Memory B cell (primary cell): ENCODE data around the gene IFNL4.
A peak's percentile ranks its signal among the peaks of the same experiment; 100 is the strongest.
"Not testable (repeated sequence)": the region's sequence is repeated elsewhere in the genome, so short reads cannot be mapped to it uniquely, and the experiment has no call there.

Experiments used
- ATAC-seq: fragments of 150-1000 bp; cut with Tn5 transposase; 2 replicates; pipeline ENCODE4 v1.10.0; 2021; ENCODE audit warnings: low read depth, mild to moderate bottlenecking, moderate library complexity
- DNase-seq, 2 donors: peaks; one replicate each; pipeline ENCODE4 v3.0.0; 2022; ENCODE audit warnings: low spot score in 2 of 2
- H3K27ac Mint-ChIP-seq: one replicate; pipeline ENCODE4 v1.8.0; 2022; ENCODE audit warnings: mild to moderate bottlenecking, moderate library complexity, mixed read lengths
- H3K27me3 Mint-ChIP-seq: one replicate; pipeline ENCODE4 v1.8.0; 2022; ENCODE audit warnings: mixed read lengths
- H3K36me3 Mint-ChIP-seq: one replicate; pipeline ENCODE4 v1.8.0; 2022; ENCODE audit warnings: mild to moderate bottlenecking, mixed read lengths
- H3K4me1 Mint-ChIP-seq: one replicate; pipeline ENCODE4 v1.8.0; 2022; ENCODE audit warnings: mixed read lengths
- H3K4me3 Mint-ChIP-seq: one replicate; pipeline ENCODE4 v1.8.0; 2022; ENCODE audit warnings: mild to moderate bottlenecking, moderate library complexity, mixed read lengths
- H3K9me3 Mint-ChIP-seq: one replicate; pipeline ENCODE4 v1.8.0; 2022; ENCODE audit warnings: mixed read lengths

Gene IFNL4

DNA sequence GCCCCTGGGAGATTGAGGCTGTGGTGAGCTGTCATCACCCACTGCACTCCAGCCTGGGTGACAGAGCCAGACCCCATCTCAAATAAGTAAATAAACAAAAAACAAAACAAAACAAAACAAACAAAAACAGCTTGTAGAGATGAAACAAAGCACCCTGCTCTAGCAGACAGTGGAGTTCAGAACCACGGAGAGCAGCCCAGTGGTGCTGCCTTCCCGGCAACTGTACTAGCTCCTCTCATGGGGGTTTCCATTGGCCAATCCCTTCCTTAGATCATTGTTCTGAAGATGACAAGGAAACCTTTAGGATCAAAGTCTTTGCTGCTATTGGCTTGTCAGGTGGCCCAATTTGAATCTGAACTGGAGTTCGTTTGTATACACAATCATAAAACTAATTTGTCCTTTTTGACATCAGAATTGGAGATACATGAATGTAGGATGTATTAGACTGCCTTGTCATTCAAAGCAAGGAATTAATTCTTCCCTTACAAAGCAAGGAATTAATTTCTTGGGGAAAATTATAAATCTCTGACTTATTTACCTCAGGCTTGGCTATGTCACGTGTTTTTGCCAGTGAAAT is 24.9 kb downstream of the IFNL4 start:
- ATAC-seq (no peak), DNase-seq (no peak)
- H3K4me3 Mint-ChIP-seq = no peak overlapping the region
- H3K9me3 Mint-ChIP-seq = no peaks in the 10 kb centered on the region
- peaks cover 4% of the 10 kb centered on the region for H3K4me1 Mint-ChIP-seq
- no peak overlapping the region for H3K27ac Mint-ChIP-seq
- H3K27me3 Mint-ChIP-seq = peaks cover 19% of the 10 kb centered on the region
- peaks cover 3% of the 10 kb centered on the region for H3K36me3 Mint-ChIP-seq

DNA sequence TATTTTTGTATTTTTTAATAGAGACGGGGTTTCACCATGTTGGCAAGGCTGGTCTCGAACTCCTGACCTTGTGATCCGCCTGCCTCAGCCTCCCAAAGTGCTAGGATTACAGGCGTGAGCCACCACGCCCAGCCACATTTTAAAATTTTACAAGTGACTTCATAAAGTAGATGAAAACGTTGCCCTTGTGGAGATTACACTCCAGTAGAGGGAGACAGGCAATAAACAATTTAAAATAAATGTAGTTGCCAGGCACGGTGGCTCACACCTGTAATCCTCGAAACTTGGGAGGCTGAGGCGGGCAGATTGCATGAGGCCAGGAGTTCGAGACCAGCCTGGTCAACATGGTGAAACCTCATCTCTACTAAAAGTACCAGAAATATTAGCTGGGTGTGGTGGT is 29.5 kb downstream of the IFNL4 start:
- not testable (repeated sequence) for H3K36me3 Mint-ChIP-seq, H3K9me3 Mint-ChIP-seq, ATAC-seq, H3K4me1 Mint-ChIP-seq, DNase-seq, H3K4me3 Mint-ChIP-seq, H3K27ac Mint-ChIP-seq
- peaks cover 22% of the 10 kb centered on the region for H3K27me3 Mint-ChIP-seq

DNA sequence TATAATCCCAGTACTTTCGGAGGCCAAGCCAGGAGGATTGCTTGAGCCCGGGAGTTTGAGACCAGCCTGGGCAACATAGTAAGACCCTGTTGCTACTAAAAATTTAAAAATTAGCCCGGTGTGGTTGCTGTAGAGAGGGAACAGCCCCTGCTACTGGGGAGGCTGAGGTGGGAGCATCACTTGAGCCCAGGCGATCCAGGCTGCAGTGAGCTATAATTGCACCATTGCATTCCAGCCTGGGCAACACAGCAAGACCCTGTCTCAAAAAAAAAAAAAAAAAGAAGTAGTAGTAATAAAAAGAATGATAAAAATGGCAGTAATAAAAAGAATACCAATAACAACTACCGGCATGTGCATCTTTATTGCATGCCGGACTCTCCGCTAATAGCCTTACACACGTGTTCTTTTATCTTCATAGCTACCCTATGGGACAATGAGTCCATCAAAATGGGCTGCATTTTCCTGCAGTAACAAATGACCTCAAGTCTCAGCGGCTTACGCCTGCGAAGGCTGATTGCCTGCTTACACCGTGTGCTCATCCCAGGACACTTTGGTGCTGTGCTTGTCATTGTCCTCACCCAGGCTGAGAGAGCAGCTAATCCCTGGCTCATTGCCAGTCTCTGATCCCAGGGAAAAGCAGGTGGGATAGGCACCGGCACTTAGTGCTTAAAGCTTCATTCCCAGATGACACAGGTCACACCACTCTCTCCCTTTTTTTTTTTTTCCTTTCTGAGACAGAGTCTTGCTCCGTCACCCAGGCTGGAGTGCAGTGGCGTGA is 30.2 kb downstream of the IFNL4 start:
- Mint-ChIP-seq H3K4me3 (no peak overlapping the region), H3K9me3 (peaks cover 5% of the 10 kb centered on the region), H3K27ac (no peak overlapping the region), H3K36me3 (peaks cover 4% of the 10 kb centered on the region), H3K27me3 (peaks cover 22% of the 10 kb centered on the region), H3K4me1 (no peaks in the 10 kb centered on the region)
- ATAC-seq = no peak
- no peak for DNase-seq

DNA sequence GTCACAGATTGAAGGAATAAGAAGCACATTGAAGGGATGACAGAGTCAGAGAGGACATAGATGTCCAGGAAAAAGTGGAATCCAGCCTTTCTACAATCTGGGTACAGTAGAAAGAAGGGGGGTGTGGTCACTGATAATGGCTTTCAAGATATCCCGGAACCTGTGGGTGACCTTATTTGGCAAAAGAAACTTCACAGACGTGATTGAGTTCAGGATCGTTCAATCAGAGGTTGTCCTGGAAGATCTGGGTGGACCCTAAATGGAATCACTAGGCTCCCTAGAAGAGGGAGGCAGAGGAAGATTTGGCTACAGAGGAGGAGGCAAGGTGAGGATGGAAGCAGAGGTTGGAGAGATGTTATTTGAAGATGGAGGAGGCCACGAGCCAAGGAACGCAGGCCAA is 31.6 kb downstream of the IFNL4 start:
- Mint-ChIP-seq H3K27ac (no peak overlapping the region), H3K9me3 (peaks cover 5% of the 10 kb centered on the region), H3K27me3 (peaks cover 21% of the 10 kb centered on the region), H3K4me1 (no peaks in the 10 kb centered on the region), H3K36me3 (peaks cover 4% of the 10 kb centered on the region), H3K4me3 (no peak overlapping the region)
- DNase-seq (no peak), ATAC-seq (no peak)

DNA sequence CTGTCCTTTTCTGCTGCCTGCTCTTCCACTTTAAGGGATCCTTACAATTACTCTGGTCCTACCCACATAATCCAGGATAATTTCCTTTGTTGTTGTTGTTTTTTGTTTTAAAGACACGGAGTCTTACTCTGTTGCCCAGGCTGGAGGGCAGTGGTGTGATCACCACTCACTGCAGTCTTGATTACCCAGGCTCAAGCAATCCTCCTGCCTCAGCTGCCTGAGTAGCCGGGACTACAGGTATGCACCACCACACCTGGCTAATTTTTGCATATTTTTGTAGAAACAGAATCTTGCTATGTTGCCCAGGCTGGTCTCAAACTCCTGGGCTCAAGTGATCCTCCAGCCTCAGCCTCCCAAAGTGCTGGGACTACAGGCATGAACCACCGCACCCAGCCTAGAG is 33.3 kb downstream of the IFNL4 start:
- peaks cover 12% of the 10 kb centered on the region for H3K27me3 Mint-ChIP-seq
- H3K36me3 Mint-ChIP-seq, H3K27ac Mint-ChIP-seq, H3K4me3 Mint-ChIP-seq, H3K4me1 Mint-ChIP-seq, H3K9me3 Mint-ChIP-seq, ATAC-seq, DNase-seq: not testable (repeated sequence)

DNA sequence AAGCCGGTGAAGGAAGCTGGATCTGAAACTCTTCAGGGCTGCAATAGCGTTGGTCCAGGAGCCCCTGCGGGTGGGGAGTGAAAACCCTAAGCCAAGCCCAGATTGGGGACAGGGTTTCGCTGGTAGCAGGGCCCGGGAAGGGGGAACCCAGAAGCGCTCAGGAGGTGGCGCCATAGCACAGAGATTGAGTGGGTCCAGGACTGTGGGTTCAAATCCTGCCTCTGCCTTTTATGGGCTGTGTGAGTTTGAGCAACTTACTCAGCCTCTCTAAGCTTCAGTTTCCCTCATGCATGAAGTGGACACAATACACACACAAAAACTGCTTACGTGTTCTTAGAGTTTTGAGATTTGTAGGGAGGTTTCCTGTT is 36.3 kb downstream of the IFNL4 start:
- peaks cover 8% of the 10 kb centered on the region for H3K27me3 Mint-ChIP-seq
- H3K27ac Mint-ChIP-seq = no peak overlapping the region
- H3K4me3 Mint-ChIP-seq = no peak overlapping the region
- no peak for DNase-seq
- peaks cover 4% of the 10 kb centered on the region for H3K36me3 Mint-ChIP-seq
- peaks cover 5% of the 10 kb centered on the region for H3K9me3 Mint-ChIP-seq
- peak; percentile 69 for ATAC-seq
- H3K4me1 Mint-ChIP-seq = no peaks in the 10 kb centered on the region

DNA sequence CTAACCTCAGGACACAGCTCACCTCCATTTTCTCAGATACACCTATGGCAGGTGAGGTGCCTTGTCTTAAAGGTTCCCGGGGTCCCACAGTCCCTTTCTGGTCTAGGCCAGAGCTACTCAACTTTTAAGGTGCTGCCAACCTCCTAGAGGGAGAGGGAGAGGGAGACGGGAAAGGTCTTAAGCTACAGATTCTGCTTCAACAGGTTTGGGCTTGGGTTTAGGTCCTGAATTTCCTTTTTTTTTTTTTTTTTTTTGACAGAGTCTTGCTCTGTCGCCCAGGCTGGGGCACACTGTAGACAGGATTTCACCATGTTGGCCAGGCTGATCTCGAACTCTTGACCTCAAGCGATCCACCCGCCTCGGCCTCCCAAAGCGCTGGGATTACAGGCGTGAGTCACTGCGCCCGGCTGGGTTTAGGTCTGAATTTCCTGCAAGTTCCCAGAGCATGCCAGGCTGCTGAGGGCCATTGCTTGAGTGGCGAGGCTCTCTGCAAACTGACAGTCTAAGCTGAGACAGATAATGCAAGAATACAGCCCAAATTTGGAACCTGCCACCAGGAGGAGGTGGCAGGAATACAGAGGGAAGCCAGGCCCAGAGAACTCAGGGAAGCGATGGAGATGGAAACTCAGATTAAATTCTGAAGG is 36.8 kb downstream of the IFNL4 start:
- H3K9me3 Mint-ChIP-seq = peaks cover under 1% of the 10 kb centered on the region
- DNase-seq (no peak), ATAC-seq (no peak)
- H3K27ac Mint-ChIP-seq = no peak overlapping the region
- H3K4me1 Mint-ChIP-seq = no peaks in the 10 kb centered on the region
- peaks cover 3% of the 10 kb centered on the region for H3K27me3 Mint-ChIP-seq
- no peak overlapping the region for H3K4me3 Mint-ChIP-seq
- H3K36me3 Mint-ChIP-seq = no peaks in the 10 kb centered on the region

DNA sequence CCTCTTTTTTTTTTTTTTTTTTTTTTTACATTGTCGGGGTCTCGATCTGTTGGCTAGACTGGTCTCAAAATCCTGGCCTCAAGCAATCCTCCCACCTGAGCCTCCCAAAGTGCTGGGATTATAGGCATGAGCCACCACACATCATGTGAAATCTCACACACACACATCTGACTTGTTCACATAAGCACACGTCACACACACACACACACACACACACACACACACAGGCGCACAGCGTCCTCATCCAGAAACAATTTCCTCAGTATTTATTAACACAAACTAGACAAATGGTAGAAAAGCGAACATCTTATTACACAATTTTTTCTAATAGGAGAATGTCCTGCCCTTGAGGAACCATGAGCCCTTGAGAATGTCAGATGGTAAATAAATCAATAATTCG is 39.5 kb downstream of the IFNL4 start:
- no peak overlapping the region for H3K27ac Mint-ChIP-seq
- no peaks in the 10 kb centered on the region for H3K4me1 Mint-ChIP-seq
- no peak for ATAC-seq
- peaks cover 9% of the 10 kb centered on the region for H3K27me3 Mint-ChIP-seq
- DNase-seq = no peak
- H3K4me3 Mint-ChIP-seq = no peak overlapping the region
- H3K36me3 Mint-ChIP-seq = no peaks in the 10 kb centered on the region
- no peaks in the 10 kb centered on the region for H3K9me3 Mint-ChIP-seq

DNA sequence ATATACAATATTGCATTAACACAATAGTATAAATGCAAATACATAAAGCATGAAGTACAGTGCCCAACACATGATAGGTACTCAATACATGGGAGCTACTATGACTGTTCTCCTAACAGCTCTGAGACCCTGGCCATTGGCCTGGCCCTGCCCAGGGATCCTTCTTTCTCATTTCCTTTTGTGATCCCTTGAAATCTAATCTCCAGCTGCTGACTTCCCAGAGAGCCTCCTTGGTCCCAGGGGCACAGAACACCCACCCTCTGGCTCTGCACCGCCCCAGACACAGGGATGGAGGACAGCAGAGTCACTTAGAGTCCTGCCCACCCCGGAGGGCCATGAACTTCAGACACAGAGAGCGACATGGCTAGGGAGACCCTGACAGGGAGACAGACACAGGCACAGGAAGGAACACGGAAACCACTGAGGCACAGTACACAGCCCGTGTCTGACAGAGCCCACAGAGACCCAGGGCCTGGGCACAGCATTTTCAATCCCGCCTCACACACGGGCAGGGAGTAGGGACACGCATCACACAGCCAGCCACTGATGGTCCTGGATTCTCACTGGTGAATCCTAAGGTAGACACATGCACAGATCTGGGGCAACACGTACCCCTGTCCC is 40.4 kb downstream of the IFNL4 start:
- DNase-seq (no peak), ATAC-seq (no peak)
- H3K36me3 Mint-ChIP-seq = no peaks in the 10 kb centered on the region
- H3K4me3 Mint-ChIP-seq = no peak overlapping the region
- no peaks in the 10 kb centered on the region for H3K4me1 Mint-ChIP-seq
- H3K27ac Mint-ChIP-seq = no peak overlapping the region
- peaks cover 11% of the 10 kb centered on the region for H3K27me3 Mint-ChIP-seq
- no peaks in the 10 kb centered on the region for H3K9me3 Mint-ChIP-seq

DNA sequence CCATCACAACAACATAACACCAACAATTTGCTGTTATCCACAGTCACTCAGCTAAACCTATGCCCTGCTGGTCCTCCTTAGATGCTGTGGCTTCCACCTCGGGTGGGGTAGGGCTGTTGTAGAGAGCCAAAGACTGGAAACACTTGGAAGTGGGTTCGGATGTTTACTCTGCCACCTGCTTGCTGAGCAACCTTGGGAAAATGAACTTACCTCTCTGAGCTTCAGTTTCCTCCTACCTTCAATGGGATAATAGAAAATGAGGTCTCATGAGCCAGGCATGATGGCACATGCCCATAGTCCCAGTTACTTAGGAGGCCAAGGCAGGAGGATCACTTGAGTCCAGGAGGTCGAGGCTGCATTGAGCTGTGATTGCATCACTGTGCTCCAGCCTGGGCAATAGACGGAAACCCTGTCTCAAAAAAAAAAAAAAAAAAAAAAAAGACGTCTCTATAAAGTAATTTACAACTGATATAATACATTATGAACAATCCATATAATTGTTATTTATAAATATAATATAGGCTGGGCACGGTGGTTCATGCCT is 41.3 kb downstream of the IFNL4 start:
- no peak overlapping the region for H3K4me3 Mint-ChIP-seq

DNA sequence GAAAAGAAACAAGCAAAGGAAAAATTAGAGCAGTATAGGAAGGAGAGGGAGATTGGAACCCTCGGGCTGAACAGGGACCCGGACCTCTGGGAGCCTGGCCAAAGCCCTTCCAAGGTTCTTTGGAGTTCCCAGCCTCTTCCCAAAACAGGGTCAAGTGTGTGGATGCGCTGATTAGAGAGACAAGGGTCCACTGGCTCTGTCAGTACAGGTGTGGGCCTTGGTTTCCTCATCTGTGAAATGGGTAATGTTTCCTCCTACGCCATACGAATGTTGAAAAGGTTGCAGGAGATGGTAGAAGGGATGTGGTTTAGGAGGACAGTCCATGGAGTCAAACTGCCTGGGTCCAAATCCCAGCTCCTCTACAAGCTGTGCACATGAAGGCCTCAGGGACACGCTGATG is 42.5 kb downstream of the IFNL4 start:
- H3K27me3 Mint-ChIP-seq = peaks cover 20% of the 10 kb centered on the region
- H3K27ac Mint-ChIP-seq = no peak overlapping the region
- ATAC-seq (no peak), DNase-seq (no peak)
- H3K4me3 Mint-ChIP-seq = no peak overlapping the region
- H3K4me1 Mint-ChIP-seq = no peaks in the 10 kb centered on the region
- no peaks in the 10 kb centered on the region for H3K9me3 Mint-ChIP-seq
- peaks cover 2% of the 10 kb centered on the region for H3K36me3 Mint-ChIP-seq

More for the DNA sequence above, 41.3 kb downstream of the IFNL4 start:
- peaks cover 16% of the 10 kb centered on the region for H3K27me3 Mint-ChIP-seq
- no peak for ATAC-seq
- DNase-seq = no peak
- no peak overlapping the region for H3K27ac Mint-ChIP-seq
- H3K36me3 Mint-ChIP-seq = peaks cover 2% of the 10 kb centered on the region
- H3K4me1 Mint-ChIP-seq = no peaks in the 10 kb centered on the region
- no peaks in the 10 kb centered on the region for H3K9me3 Mint-ChIP-seq

DNA sequence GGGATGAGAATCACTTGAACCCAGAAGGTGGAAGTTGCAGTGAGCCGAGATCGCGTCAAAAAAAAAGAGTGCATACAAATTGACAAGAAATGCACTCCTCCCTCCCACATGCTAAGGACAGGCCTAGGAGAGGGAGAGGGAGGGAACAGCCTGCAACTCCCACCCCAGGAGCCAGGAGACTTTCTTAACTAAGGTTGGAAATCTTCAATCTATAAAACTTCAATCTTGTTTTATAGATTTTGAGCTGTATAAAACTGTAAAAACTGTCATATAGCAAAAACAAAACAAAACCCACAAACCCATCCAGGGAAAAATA is 43.2 kb downstream of the IFNL4 start:
- Mint-ChIP-seq H3K9me3 (no peaks in the 10 kb centered on the region), H3K36me3 (peaks cover 2% of the 10 kb centered on the region), H3K27ac (no peak overlapping the region), H3K27me3 (peaks cover 27% of the 10 kb centered on the region), H3K4me1 (no peaks in the 10 kb centered on the region), H3K4me3 (no peak overlapping the region)
- DNase-seq = no peak
- no peak for ATAC-seq

DNA sequence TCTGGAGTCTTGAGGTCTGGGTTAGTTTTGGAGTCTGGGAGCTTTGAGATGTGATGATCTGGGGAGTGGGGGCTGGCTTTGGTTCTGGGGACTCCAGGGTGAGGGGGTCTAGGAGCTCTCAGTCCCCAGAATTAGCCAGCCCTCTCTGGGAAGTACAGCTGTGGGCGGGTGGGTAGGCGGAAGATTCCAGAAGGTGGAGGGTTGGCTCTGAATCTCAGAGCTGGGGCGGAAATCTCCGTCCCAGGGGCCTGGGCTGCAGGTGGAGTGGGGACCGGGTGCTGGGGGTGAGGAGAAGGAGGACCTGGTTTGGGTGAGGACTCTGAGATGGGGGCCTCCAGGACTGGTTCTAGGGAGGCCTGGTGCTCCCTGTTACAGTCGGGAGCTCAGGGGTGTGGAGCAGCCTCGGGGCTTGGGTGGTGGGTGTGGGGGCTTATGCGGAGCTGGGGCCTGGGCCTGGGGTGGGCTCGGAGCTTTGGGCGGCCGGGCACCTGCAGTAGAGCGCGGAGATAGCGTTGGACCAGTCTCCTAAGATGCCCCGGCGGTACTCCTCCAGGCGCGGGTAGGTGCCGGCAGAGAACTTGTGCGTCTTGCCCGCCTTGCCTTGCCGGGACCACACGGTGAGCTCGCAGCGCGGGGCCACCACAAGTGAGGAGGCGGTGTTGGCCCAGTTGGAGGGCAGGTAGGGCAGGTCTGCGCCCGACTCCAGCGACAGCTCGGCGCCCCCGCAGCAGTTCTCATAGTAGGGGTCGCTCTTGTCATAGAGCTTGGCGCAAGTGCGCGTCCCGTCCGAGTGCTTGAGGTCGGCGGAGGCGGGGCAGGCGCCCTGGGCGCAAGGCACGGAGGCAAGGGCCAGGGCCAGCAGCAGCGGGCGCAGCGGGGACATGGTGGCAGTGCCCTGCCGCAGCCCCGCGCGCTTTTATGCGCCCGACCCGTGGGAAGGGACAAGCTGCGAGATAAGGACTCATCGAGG is 45.0 kb downstream of the IFNL4 start, which contains the start of gene SYCN:
Gene SYCN, minus strand, starts transcription at position 892 of the 970 bp plus-strand sequence. Its CDS starts 9 bp downstream, at position 883.
- Mint-ChIP-seq H3K36me3 (peaks cover 2% of the 10 kb centered on the region), H3K4me1 (no peaks in the 10 kb centered on the region), H3K27ac (no peak within 1 kb of the TSS), H3K9me3 (no peaks in the 10 kb centered on the region), H3K27me3 (peaks cover 34% of the 10 kb centered on the region), H3K4me3 (no peak within 1 kb of the TSS)
- ATAC-seq = no peak
- DNase-seq = no peak
